ENCODE data around the gene SPATA31E1.

DNA sequence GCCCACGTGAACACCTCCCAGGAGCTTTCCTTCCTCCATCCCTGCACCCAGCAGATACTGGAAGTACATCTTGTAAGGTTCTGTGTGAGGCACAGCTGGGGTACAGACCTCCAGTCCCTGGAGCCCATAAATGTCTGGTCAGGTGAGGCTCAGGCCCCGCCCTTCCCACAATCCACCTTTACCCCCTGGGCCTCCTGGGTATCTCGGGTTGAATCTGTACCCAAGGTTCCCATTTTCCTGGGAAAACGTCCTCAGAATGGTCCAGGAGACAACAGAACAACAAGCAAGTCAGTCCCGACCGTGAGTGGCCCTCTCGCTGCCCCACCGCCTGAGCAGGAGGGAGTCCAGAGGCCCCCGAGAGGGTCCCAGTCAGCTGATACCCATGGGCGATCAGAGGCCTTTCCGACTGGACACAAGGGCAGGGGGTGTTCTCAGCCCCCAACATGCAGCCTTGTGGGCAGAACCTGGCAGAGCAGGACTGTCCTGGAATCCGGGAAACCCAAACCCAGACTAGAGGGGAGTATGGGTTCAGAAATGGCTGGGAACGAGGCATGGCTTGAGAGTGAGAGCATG is 4.3 kb downstream of the SPATA31E1 start:
- TF ChIP-seq CTCF (IDR thresholded peaks at IDR 0.05) (no peak), POLR2A (IDR thresholded peaks at IDR 0.05) (no peak)

Measured in lower leg skin (tissue), 3 donors.